ENCODE data around the gene TGIF2LY.
"Not testable (repeated sequence)": the region's sequence is repeated elsewhere in the genome, so short reads cannot be mapped to it uniquely, and the experiment has no call there.

TGIF2LY gene

DNA sequence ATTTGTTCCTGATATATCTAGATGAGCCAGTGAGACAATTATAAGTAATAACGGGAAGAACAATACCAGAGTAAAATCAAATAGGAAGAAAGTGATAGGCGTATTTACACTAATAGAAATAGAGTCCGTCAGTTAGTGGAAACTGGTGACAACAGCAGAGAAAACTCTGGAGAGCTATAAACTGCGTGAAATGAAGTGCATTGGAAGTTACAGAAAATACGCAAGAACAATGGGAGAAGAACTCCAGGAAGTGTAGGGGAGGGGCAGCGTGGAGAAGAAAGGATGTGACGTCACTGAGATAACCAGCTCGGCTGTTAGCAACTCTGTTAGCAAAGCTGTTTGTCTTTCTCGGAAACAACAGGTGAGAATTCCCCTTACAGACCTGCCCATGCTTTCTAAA is at the start of gene TGIF2LY:
Gene TGIF2LY (plus strand): TSS at position 301 of the 400 bp plus-strand sequence. CDS start 178 bp downstream, outside the sequence.
- DNase-seq (ENCODE audit: low read depth in 2 of 2), result not testable (repeated sequence)
